Tongue (tissue), 2 donors: ENCODE measurements around the gene APBA1. TPM values are rescaled to one million over a fixed set of nuclear protein-coding genes. Genes with fewer than 3 reads are reported as not detected.

Experiments used
- DNase-seq: peaks from one replicate; pipeline ENCODE4 v3.0.0-alpha.2; 2015
- total RNA-seq: library from RNA; depleted of rRNA; stranded (reverse); fragments of >200 nt; gene quantifications from one replicate; pipeline ENCODE4 v1.2.3, GENCODE V29; 2014

APBA1 gene
- total RNA-seq, 1 donor from 2014 or later = 7.7 TPM

GRCh38 chr9:69472101-69472620 is 200.0 kb downstream of the APBA1 start:
- no peak for DNase-seq

GRCh38 chr9:69471433-69471832 is 200.7 kb downstream of the APBA1 start:
- DNase-seq = peak; percentile 13

- no peak for DNase-seq
Observed at GRCh38 chr9:69470186-69470977, 201.8 kb downstream of the APBA1 start.

GRCh38 chr9:69469136-69469535 is 203.0 kb downstream of the APBA1 start:
- no peak for DNase-seq

- DNase-seq = no peak
Observed at GRCh38 chr9:69468380-69468779, 203.8 kb downstream of the APBA1 start.

GRCh38 chr9:69466151-69466550 is 206.0 kb downstream of the APBA1 start:
- DNase-seq = no peak

GRCh38 chr9:69465473-69465872 is 206.7 kb downstream of the APBA1 start:
- DNase-seq = peak; percentile 29

GRCh38 chr9:69463497-69464068 is 208.6 kb downstream of the APBA1 start:
- no peak for DNase-seq

GRCh38 chr9:69462394-69462793 is 209.8 kb downstream of the APBA1 start:
- DNase-seq = no peak

GRCh38 chr9:69461103-69461887 is 210.9 kb downstream of the APBA1 start:
- DNase-seq = no peak

GRCh38 chr9:69460012-69460411 is 212.2 kb downstream of the APBA1 start:
- DNase-seq = no peak

- DNase-seq = no peak
Observed at GRCh38 chr9:69458176-69458575, 214.0 kb downstream of the APBA1 start.

GRCh38 chr9:69456201-69456600 is 216.0 kb downstream of the APBA1 start:
- DNase-seq = no peak

GRCh38 chr9:69455311-69455710 is 216.9 kb downstream of the APBA1 start:
- DNase-seq = no peak

- no peak for DNase-seq
Observed at GRCh38 chr9:69454321-69454720, 217.8 kb downstream of the APBA1 start.

GRCh38 chr9:69453746-69454145 is 218.4 kb downstream of the APBA1 start:
- no peak for DNase-seq

GRCh38 chr9:69452110-69452782 is 219.9 kb downstream of the APBA1 start:
- no peak for DNase-seq

GRCh38 chr9:69446496-69446895 is 225.7 kb downstream of the APBA1 start:
- DNase-seq = no peak

GRCh38 chr9:69445251-69445650 is 226.9 kb downstream of the APBA1 start:
- DNase-seq = no peak

- DNase-seq = no peak
Observed at GRCh38 chr9:69444791-69445190, 227.4 kb downstream of the APBA1 start.

GRCh38 chr9:69444021-69444420 is 228.2 kb downstream of the APBA1 start:
- DNase-seq = no peak

- DNase-seq = no peak
Observed at GRCh38 chr9:69443178-69443577, 229.0 kb downstream of the APBA1 start.
